Fibroblast of pulmonary artery (primary cell): ENCODE measurements around the gene POP5.

Experiments used
- DNase-seq: peaks from one replicate; pipeline ENCODE4 v3.0.0-alpha.2; 2010; ENCODE audit warnings: low read depth
- H3K4me3 ChIP-seq: replicated peaks from 2 replicates; pipeline ENCODE4 v1.5.1; 2011; ENCODE audit warnings: low read depth, mild to moderate bottlenecking, control low read depth, low read length, moderate library complexity
- TF ChIP-seq, protein P1 (sequence below): IDR thresholded peaks from 2 replicates; pipeline ENCODE4 v1.5.1; 2011; ENCODE audit warnings: mild to moderate bottlenecking, control low read depth, low read length, inconsistent platforms; ENCODE audit errors: missing control alignments

The POP5 gene

GRCh38 chr12:120546050-120546386 is 35.2 kb downstream of the POP5 start:
- TF ChIP-seq, protein P1, sequence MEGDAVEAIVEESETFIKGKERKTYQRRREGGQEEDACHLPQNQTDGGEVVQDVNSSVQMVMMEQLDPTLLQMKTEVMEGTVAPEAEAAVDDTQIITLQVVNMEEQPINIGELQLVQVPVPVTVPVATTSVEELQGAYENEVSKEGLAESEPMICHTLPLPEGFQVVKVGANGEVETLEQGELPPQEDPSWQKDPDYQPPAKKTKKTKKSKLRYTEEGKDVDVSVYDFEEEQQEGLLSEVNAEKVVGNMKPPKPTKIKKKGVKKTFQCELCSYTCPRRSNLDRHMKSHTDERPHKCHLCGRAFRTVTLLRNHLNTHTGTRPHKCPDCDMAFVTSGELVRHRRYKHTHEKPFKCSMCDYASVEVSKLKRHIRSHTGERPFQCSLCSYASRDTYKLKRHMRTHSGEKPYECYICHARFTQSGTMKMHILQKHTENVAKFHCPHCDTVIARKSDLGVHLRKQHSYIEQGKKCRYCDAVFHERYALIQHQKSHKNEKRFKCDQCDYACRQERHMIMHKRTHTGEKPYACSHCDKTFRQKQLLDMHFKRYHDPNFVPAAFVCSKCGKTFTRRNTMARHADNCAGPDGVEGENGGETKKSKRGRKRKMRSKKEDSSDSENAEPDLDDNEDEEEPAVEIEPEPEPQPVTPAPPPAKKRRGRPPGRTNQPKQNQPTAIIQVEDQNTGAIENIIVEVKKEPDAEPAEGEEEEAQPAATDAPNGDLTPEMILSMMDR: no peak
- H3K4me3 ChIP-seq: no peak overlapping the region
- DNase-seq: no peak

- TF ChIP-seq, protein P1: no peak
- no peak for DNase-seq
- no peak overlapping the region for H3K4me3 ChIP-seq
Measured at GRCh38 chr12:120544691-120545090, 36.5 kb downstream of the POP5 start.

DNA sequence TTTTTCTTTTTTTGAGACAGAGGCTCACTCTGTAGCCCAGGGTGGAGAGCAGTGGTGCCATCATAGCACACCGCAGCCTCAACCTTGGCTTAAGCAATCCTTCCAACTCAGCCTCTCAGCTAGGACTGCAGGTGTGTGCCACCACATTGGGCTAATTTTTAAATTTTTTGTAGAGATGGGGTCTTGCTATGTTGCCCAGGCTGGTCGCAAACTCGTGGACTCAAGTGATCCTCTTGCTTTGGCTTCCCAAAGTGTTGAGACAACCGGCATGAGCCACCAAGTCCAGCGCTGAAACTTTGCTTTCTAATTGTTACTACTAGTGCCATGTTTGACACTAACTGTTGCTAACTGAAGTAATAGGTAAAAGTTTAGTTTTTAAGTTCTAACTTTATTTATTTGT is 39.0 kb downstream of the POP5 start:
- TF ChIP-seq, protein P1: no peak
- no peak for DNase-seq
- no peak overlapping the region for H3K4me3 ChIP-seq

DNA sequence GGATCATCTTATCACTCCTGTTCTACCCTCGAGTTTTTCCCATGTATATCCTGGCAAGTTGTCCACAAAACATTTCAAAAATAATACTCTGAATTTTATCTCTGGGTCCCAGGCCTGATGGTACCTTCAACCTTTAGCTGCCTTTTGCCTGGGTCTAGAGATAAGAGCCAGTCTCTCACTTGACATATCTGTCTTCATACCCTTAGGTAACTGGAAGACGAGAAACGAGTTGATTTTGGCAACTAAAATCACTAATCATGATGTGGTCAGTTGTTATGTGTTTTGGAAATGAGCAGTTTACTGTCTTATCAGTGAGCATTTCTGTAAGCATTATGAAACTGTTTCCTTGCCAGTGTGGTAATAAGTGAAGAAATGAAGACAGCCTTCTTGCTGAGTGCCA is 40.8 kb downstream of the POP5 start:
- peak; percentile 89 for DNase-seq
- TF ChIP-seq, protein P1: no peak
- no peak overlapping the region for H3K4me3 ChIP-seq

GRCh38 chr12:120539303-120539702 is 41.9 kb downstream of the POP5 start:
- no peak overlapping the region for H3K4me3 ChIP-seq
- DNase-seq: no peak
- TF ChIP-seq, protein P1: no peak

DNA sequence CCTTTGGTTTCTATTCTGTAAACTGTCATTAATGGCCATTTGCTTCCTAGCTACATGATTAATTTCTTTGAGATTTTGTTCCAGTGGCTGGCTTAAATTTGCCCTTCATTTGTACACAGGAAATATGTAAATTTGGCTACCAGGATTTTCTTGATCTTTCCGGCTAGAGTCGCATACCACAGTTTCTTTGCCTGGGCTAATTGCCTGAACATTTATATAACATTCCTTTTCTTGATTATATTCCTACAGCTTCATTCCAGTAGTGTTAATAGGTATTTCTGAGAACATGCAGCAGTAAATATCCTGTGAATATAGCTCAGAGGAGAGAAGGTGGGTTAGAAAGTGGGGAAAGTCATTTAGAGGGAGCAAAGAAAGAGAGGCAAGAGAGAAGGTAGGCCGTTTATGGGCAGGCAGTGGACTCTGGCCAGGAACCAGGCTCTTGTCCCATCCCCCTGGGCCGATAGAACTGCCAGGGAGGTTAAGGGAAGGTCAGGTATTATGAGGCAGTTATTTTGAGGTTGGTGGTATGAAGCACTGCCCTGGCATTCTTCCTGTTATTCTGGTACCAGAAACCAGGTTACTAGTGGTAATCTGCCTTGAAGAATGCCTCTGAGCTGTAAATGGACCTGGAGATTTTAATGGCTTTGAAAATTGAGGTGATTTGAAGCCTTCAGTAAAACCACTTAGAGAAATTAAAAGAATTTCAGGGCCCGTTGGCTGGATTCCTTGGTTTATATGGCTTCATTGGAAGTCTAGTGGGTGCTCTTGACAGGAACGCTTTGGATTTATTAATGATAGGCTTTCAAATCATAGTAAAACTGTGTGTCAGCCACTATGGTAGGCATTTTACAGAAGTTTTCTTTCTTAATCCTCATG is 42.7 kb downstream of the POP5 start:
- DNase-seq: peak; percentile 58
- peak overlapping the region; percentile 5 for H3K4me3 ChIP-seq
- TF ChIP-seq, protein P1: no peak

DNA sequence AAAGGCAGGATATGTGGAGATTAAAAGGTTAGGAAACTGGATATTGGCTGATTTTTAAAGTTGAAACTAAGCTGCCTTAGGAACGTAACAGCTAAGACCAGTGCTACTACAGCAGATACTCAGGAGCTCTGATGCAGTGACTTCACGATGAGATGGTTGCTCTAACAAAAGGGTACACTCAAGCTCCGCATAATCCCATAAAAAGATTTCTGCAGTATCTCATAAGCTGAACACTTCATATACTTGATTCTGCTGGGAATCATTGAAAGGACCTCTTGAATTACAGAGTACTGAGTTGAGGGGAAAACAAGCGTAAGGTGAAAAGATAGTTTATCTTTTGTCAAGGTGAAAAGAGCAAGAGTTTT is 43.4 kb downstream of the POP5 start:
- peak overlapping the region; percentile 6 for H3K4me3 ChIP-seq
- TF ChIP-seq, protein P1: no peak
- DNase-seq: no peak
